IPS-18c (cell line): ENCODE results near the gene MAP3K14.
A peak's percentile ranks its signal among the peaks of the same experiment; 100 is the strongest.

Experiments
- H3K4me3 ChIP-seq: 2 replicates; pipeline ENCODE4 v1.7.0; 2013; ENCODE audit warnings: low read depth, mild to moderate bottlenecking, low read length, moderate library complexity; ENCODE audit not compliant: insufficient read depth
- H3K9me3 ChIP-seq: one replicate; pipeline ENCODE4 v1.6.1; 2013; ENCODE audit warnings: mild to moderate bottlenecking, low read length, moderate library complexity; ENCODE audit not compliant: control insufficient read depth, insufficient read depth

Gene MAP3K14

DNA sequence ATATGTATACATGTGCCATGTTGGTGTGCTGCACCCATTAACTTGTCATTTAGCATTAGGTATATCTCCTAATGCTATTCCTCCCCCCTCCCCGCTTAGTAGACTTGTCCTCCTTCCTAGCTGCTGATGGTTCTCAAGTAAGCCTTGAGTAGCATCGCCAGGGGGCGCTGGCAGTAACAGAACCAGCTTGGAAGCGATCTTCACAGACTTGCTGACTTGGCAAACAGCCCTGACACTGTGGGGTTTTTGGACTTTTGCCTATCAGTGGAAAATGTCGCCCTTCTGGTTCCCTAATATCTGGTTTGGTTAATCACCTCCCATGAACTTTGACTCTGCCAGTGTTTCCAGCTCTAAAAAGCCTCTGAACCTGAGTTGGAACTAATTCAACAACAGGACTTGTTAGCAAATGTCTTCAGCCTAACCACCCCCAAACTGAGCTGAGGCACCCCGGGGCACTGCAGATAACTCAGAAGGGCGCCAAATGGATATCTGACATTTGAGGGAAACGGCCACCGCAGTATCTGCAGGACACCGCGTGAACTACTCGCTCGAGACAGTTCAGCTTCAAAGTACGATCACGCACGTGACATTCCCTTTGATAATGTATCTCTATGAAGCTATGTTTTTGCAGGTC, 39.5 kb downstream of the MAP3K14 start:
- no peak overlapping the region for H3K4me3 ChIP-seq
- H3K9me3 ChIP-seq = no peaks in the 10 kb centered on the region

- H3K9me3 ChIP-seq = no peaks in the 10 kb centered on the region
- H3K4me3 ChIP-seq = no peak overlapping the region
Measured at GRCh38 chr17:45276031-45276430, 40.8 kb downstream of the MAP3K14 start.

DNA sequence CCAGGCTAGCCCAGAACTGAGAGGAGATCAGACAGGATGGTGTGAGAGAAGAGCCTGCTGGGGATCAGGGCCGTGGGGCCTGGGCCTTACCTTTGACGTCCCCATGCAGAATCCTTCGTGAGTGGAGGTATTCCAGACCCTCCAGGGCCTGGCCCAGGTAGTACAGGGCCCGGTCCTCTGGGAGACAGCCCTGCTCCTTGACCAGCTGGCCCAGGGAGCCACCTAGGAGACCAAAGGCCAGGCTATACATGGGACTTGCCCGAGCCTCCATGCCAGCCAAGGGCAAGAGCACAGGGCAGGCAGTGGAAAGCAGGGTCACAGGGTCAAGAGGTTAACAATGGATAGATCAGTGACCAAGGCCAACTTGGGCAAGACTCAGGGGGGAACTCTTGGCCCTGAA, 42.8 kb downstream of the MAP3K14 start:
- Histone ChIP-seq H3K4me3 (no peak overlapping the region), H3K9me3 (no peaks in the 10 kb centered on the region)

DNA sequence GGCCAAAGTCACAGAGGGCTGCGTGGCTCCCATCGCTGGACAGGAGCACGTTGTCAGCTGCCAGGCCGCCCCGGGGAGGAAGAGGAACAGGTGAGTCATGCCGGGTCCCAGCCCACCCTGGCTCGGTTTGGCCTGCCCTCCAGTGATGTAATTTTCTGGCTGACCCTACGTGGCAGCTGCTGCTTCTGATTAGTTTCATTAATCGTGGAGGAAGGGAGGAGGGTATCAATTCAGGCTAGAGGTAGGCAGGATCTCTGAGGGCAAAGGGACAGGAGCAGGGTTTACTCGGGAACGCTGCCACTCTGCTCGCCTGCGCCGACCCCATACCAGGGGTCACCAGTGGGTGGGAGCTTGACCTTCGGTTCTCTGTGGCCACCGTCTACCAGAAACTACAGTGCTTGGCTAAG, 43.3 kb downstream of the MAP3K14 start:
- Histone ChIP-seq H3K9me3 (no peaks in the 10 kb centered on the region), H3K4me3 (no peak overlapping the region)

DNA sequence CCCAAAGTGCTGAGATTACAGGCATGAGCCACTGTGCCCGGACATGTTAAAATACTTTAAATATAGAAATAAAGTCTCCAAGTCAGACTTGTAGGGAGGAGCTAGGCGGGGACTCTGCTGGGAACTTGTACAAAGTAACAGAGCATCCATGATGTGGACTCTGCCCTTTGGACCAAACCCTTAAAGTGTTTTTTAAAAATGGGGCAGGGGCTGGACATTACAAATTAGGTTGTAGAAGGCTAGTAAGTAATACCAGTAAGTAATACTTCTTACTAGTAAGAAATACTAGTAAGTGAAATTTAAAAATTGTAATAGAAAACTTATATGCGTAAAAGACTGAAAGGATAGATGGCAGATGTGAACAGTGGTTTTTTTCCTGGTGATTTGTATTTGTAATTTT, 45.2 kb downstream of the MAP3K14 start:
- Histone ChIP-seq H3K4me3 (no peak overlapping the region), H3K9me3 (no peaks in the 10 kb centered on the region)

- Histone ChIP-seq H3K4me3 (no peak overlapping the region), H3K9me3 (no peaks in the 10 kb centered on the region)
Measured at GRCh38 chr17:45270828-45271418, 45.9 kb downstream of the MAP3K14 start.

DNA sequence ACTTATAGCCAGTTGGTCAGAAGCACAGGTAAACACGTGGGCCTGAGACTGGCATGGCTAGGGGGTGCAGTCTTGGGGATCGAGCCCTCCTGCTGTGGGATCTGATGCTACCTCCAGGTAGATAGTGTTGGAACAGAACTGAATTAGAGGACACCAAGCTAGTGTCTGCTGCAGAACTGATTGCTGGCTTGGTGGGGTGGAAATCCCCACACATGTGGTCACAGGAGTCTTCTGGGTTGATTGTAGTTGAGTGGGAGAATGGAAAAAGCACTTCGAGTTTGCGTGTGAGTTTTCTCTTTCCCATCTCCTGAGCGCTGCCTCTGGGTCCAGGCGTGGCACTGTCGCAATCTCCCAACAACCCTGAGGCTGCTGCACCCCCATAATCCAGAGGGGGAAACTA, 46.9 kb downstream of the MAP3K14 start:
- Histone ChIP-seq H3K4me3 (no peak overlapping the region), H3K9me3 (no peaks in the 10 kb centered on the region)

DNA sequence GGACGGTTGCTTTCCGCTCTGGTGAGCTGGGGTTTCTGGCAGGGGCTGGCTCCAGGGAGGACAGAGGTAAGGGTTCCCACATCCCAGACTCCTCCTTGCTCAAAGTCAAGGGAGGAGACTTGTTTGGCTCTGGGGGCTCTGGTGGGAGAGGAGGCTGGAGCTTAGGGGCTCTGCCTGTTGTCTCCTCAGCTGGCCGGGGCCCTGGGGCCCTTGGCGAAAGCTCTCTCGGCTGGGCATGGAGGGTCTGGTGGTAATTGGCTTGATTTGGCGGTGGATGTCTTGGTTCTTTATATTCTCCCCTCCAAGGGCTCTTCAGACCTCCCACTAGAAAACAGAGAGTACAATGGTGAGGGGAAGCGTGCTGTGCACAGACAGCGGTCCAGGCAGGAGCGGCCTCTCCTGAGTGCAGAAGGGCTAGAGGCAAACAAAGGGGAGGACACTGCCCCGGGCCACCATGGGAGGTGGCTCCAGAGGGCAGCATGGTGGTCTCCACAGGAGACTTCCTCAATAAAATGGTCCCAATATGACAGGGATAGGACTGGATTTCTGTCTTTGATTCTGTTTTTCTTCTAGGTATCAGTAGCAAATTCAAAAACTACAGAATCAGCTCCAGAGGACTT, 49.3 kb downstream of the MAP3K14 start:
- Histone ChIP-seq H3K4me3 (no peak overlapping the region), H3K9me3 (no peaks in the 10 kb centered on the region)

GRCh38 chr17:45266372-45266926, 50.4 kb downstream of the MAP3K14 start:
- H3K9me3 ChIP-seq = no peaks in the 10 kb centered on the region
- no peak overlapping the region for H3K4me3 ChIP-seq

DNA sequence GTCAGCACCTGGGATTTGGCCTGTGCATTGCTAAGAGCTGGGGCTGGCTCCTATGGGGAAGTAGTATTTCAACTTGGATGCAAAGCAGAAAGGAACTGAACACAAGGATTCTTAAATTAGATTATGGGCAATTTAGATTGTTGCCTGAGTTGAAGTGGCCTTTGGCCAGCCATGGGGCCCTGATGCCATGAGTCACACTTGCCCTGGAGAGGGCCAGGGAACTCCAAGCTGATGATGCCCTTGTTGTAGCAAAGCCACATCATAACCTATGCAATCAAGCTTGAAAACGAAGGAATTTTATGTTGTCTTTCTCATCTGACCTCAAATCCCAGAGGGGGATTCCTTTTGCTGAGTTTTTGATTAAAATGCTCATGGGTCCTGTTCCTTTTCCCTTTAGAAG, 51.0 kb downstream of the MAP3K14 start:
- no peak overlapping the region for H3K4me3 ChIP-seq
- no peaks in the 10 kb centered on the region for H3K9me3 ChIP-seq

DNA sequence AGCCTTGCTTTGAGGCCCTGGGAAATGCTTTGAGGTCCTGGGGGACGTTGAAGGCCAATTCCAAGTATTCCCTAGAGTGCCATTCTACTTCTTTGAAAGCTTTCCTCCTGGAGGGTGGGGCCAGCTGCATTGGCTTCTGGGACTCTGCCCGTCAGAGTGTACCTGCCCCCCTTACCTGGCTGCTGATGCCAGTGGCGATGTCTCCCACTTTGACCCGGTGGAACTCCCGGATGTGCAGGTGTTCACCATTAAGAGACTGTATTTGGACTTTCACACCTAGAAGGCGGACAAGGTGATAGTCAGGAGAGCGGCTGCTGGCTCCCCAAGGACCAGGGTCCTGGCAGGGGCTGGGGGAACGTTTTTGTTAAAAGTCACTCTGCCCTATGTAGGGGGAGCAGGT, 51.8 kb downstream of the MAP3K14 start:
- Histone ChIP-seq H3K4me3 (no peak overlapping the region), H3K9me3 (no peaks in the 10 kb centered on the region)

- Histone ChIP-seq H3K9me3 (no peaks in the 10 kb centered on the region), H3K4me3 (no peak overlapping the region)
Measured at GRCh38 chr17:45264430-45264829, 52.4 kb downstream of the MAP3K14 start.

GRCh38 chr17:45263477-45263860, 53.4 kb downstream of the MAP3K14 start:
- Histone ChIP-seq H3K4me3 (no peak overlapping the region), H3K9me3 (no peaks in the 10 kb centered on the region)

DNA sequence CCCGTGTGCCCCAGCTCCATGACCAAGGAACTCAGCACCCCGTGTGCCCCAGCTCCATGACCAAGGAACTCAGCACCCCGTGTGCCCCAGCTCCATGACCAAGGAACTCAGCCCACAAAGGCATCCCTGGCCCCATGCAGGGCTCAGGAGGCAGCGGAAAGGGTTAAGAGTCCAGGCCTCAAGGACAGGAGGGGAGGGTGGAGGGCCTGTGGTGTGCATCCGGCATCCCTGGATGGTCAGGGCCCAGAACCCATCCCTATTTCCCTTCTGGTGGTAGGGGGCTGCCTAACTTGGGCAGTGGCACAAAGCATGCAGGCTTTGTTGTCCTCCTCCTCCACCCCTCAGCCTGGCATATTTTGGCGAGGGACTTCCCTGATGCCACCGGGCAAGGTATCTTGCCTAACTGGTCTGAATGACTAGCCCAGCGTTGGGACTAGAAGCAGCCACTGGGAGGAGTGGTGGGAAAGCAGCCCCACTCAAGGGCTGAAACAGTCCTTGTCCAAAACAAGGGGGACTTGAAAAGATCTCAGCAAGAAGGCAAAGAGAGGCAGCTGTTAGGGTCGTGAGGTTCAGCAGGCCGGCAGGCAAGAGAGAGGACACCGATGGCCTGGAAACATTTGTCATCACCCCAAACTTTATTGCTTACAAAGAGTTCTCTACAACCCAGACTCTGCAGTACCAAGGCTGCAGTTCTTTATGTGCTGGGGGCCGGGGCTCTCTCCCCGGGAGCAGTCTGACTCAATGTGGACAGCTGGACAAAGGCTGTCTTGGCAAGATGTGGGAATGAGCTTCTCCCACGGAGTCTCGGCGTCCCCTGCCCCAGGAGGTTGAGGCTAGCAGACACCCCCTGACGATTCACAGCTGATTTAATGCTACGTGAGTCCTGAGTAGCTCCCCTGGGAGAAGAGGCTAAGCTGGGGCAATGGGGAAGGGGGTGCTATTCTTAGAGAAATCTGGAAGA, 54.0 kb downstream of the MAP3K14 start:
- Histone ChIP-seq H3K9me3 (no peaks in the 10 kb centered on the region), H3K4me3 (peak overlapping the region; percentile 58)

DNA sequence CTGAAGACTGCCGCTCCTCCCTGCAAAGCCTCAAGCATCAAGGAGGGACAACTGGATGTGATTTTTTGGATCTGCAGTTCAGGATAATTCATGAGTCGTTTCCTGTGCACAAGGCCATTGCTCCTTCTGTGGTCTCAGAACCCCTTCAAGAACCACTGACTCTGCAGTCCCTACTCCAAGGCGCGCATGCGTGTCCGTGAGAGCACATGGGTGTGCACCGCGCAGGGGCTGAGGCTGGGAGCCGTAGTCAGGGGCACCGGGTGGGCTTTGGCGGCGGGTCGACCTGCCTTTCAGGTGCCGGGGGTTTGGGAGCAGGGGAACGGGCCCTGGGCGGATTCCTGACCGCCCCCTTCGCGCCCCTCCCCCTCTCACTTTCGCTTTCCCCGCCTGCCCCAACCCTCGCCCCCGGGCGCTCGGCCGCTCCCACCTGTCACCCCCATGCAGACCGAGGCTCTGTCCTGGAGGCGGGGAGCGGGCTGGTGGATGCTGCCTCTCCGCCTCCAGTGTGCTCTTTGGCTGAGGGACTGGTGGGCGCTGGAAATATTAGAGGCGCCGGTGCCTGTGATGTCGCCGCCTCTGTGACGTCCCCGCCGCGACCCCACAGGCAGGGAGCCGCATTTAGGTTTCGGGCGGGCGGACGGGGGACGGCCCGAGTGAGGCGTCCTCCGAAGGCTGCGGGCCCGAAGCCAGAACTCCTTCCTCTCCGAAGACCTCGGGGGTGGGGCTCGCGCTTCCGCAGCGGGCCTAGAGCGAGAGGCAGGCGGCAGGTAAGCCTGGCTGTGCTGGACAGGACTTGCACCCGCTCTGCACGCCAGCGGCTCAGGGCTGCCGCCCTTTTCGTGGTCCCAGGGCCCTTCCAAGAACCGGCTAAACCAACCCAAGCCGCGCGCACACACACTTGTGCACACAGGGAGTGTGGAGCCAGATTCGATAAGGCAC, 55.0 kb downstream of the MAP3K14 start, which contains the start of gene SPATA32:
Gene SPATA32, minus strand, starts transcription at position 518 of the 939 bp plus-strand sequence. Its CDS starts 78 bp downstream, at position 440.
- Histone ChIP-seq H3K4me3 (peak within 1 kb of the TSS; percentile 58), H3K9me3 (no peaks in the 10 kb centered on the region)

- no peak overlapping the region for H3K4me3 ChIP-seq
Measured at GRCh38 chr17:45260204-45260783, 56.5 kb downstream of the MAP3K14 start.

More at GRCh38 chr17:45260204-45260783, 56.5 kb downstream of the MAP3K14 start:
- H3K9me3 ChIP-seq = no peaks in the 10 kb centered on the region
